HG03457 (cell line): ENCODE data around the gene AMBRA1.
"Not testable (repeated sequence)": the region's sequence is repeated elsewhere in the genome, so short reads cannot be mapped to it uniquely, and the experiment has no call there.

ENCODE experiments used
- ATAC-seq: cut with Tn5 transposase; IDR thresholded peaks from one replicate; pipeline ENCODE4 v1.9.1; 2021; ENCODE audit warnings: moderate number of reproducible peaks; ENCODE audit not compliant: unreplicated experiment

Gene AMBRA1

GRCh38 chr11:46373787-46374740 lies 219.8 kb downstream of the AMBRA1 start:
- ATAC-seq: no peak

DNA sequence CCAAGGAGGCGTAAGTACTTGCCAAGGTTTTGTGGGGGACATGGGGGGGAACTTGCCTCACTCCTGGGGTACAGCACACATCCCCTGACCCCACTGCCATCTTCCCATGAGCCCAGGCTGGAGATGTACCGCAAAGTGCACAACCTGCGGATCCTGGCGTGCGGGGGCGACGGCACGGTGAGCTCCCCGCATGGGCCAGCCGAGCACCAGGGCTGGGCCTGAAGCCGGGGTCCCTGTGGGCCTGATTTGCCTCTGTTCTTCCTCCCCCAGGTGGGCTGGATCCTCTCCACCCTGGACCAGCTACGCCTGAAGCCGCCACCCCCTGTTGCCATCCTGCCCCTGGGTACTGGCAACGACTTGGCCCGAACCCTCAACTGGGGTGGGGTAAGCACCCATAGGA lies 221.3 kb downstream of the AMBRA1 start:
- not testable (repeated sequence) for ATAC-seq

- ATAC-seq: no peak
Measured at GRCh38 chr11:46372086-46372485, 221.7 kb downstream of the AMBRA1 start.

- ATAC-seq: not testable (repeated sequence)
Measured at GRCh38 chr11:46371262-46371661, 222.6 kb downstream of the AMBRA1 start.

DNA sequence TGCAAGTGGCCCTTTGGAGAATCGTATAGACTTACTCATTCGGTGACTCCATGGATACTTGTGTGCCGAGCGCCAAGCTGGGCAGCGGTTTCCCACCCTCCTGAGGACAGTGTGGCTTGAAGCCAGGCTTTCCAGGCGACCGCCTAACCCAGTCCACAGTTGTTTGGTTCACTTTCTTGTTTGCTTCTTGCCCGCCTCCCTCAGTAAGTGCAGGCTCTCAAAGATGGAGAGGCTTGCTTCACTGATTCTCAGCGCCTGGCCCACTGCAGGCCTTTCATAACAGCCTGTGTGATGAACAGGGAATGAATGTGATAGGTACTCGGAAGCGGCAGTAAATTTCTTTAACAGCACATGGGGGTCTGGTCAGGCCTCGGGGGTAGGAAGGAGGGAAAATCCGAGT lies 223.6 kb downstream of the AMBRA1 start:
- ATAC-seq: no peak

- no peak for ATAC-seq
Measured at GRCh38 chr11:46369458-46370152, 224.2 kb downstream of the AMBRA1 start.

- ATAC-seq: no peak
Measured at GRCh38 chr11:46367916-46368267, 225.9 kb downstream of the AMBRA1 start.

DNA sequence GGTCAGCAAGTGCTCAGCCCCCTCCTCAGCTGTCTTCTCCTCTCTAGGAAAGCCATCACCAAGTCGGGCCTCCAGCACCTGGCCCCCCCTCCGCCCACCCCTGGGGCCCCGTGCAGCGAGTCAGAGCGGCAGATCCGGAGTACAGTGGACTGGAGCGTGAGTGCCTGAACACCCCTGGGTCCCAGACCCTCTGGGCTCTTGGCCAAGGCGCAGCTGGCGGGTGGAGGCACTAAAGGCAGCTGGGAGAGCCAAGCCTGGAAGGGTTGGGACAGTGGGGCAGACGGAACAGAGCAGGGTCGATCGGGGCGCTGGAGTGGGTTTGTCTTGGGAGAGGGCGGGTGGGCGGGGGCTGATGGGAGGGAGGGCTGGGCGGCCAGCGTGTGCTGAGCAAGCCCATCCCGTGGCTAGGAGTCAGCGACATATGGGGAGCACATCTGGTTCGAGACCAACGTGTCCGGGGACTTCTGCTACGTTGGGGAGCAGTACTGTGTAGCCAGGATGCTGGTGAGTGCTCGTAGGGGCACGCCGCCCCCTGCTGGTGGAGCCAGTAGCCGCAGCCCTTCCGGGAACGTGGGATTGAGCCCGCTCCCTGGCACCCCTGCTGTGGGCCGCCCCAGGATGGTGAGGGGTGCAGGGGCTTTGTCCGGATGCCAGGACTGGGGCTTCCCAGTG lies 226.4 kb downstream of the AMBRA1 start:
- ATAC-seq: no peak

- no peak for ATAC-seq
Measured at GRCh38 chr11:46366661-46367161, 227.1 kb downstream of the AMBRA1 start.

- no peak for ATAC-seq
Measured at GRCh38 chr11:46366260-46366659, 227.6 kb downstream of the AMBRA1 start.

- ATAC-seq: no peak
Measured at GRCh38 chr11:46364791-46365190, 229.0 kb downstream of the AMBRA1 start.

DNA sequence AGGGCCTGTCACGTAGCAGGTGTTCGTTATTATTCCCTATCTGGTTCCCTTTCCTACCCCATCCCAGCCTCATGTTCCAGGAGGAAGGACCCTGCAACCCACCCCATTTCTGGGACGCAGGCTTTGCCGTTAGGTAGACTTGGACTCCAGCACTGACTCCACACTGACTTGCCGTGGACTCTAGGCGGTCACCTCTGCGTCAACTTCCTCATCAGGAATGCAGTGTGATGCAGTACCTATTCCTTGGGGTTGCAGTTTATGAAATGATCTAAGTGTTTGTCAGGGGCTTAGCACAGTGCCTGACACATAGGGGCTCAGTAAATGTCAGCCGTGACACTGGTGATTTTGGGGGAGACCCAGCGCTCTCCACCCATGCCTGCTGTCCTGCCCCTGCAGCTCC lies 229.8 kb downstream of the AMBRA1 start:
- no peak for ATAC-seq

DNA sequence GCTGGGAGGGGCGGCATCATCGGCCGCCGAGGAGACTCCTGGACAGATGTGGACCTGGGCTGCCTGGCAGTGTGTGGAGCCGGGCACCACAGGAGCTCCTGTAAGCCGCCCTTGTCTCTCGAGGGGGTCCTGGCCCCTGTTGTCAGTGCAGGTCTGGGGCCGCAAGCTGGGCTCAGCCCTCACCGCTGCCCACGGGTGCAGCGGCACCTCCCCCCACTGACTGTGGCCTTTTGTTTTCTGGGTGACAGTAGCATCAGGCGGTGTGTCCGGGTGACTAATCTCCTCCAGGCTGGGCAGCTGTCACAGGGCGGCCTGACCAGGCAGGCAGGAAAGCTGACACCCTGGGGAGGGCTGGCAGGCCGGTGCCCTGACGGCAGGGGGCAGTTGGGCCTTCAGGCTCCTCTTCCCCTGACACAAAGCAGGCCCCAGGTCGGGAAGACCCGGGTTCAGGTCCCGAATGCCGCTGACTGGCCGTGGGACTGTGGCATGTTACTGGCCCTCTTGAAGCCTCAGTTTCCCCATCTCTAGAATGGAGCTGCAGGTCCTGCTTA lies 230.3 kb downstream of the AMBRA1 start:
- no peak for ATAC-seq

DNA sequence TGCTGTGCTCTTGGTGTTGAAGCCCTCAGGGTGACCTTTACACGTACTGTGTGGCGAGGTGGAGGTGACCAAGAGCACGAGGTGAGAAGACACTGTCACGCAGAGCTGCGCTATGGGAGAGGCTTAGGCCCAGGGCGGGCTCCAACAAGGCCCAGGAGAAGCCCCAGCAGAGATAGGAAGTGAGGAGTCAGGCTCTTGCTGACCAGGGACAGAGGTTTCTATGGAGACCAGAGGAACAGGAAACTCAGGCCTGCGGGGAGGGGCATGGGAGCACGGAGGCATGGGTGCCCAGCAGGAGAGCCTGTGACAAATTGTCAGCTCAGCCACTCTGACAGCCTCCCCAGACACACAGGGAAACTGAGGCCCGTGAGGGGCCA lies 230.8 kb downstream of the AMBRA1 start:
- ATAC-seq: no peak

DNA sequence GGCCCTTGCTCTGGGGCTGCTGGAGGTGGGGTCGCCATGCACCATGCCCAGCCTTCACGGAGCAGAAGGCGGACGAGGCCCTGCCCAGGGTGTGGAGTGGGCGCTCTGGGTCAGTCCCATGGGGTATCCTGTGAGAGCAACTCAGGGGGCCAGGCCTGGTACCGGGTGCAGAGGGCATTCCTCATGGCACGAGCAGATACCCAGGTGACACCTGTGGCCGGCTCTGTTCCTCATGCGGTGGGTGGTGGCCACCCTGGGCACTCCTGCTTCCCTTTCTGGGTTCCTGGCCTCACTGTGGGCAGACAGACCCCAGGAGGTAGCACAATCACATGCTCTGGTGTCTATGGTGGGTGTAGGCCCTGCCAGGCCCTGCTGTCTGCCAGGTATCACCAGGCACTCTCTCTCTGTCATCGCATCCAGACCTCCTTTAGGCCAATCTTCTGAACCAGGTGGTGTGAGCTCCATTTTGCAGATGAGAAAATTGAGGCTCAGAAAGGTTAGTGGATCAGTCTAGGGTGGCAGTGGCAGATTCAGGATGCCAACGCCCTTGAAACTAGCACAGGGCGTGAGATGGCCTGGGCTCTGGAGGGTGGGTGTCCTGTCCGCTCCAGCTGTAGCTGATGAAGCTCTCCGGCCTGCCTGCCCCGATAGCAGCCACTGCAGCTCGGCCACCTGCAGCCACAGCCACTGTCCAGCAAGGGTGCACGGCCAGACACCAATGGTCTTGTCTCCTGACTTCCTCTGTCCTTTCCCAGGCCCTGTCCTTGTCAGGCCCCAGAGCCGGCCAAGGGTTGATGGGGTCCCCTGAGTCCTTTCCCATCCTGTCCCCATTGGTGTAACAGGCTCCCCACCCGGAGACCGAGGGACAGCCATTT lies 231.4 kb downstream of the AMBRA1 start:
- ATAC-seq: no peak

GRCh38 chr11:46361283-46362155 lies 232.3 kb downstream of the AMBRA1 start:
- ATAC-seq: peak; percentile 52

DNA sequence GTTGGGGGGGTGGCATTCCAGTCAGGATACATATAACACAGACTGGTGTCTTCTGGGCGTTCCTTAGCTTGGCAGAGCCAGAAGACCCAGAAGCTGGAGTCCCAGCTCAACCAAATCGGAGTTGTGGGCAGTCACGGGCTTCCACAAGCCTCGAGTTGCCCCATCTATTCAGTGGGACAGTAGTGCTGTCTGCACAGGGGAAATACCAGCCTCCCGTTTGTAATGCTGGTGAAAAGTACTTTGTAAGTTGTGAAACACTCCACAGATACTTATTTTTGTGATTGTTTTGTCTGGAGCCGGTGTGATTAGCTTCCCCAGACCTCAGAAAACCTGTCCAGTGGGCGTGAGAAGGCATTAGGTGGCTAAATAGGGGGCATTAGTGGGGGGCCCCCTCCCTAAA lies 232.9 kb downstream of the AMBRA1 start:
- peak; percentile 20 for ATAC-seq

DNA sequence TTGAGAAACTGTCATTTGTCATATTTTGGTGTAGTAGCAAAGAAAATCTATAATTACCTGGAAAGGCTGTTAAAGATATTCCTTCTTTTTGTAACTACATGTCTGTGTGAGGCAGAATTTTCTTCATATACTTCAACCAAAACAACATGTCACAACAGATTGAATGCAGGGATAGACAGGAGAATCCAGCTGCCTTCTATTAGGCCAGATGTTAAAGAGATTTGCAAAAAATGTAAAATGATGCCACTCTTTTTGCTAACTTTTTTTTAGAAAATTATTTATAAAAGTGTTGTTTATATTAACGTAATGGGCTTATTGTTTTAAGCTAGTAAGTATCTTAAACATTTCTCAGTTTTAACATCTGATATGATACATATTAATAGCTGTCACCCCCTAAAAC lies 233.9 kb downstream of the AMBRA1 start:
- ATAC-seq: no peak

- ATAC-seq: no peak
Measured at GRCh38 chr11:46357483-46357936, 236.3 kb downstream of the AMBRA1 start.
